ENCODE results near the gene NOP53.
"Not testable (repeated sequence)": the region's sequence is repeated elsewhere in the genome, so short reads cannot be mapped to it uniquely, and the experiment has no call there.

Gene NOP53

DNA sequence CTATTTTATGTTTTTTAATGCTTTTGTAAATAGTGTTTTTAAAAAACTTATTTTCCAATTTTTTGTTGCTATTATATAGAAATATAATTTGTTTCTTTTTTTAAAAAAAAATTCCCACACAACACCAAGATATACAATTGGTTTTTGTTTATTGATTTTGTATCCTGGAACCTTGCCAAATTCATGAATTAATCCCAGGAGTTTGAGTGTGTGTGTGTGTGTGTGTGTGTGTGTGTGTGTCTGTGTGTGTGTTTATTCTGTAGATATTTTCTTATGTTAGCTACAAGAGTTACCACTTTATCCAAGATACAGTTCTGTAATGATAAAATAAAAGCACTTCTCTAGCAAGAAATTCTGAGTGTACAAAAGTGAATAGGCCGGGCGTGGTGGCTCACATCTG, 51.4 kb downstream of the NOP53 start:
- TF ChIP-seq, protein P1, sequence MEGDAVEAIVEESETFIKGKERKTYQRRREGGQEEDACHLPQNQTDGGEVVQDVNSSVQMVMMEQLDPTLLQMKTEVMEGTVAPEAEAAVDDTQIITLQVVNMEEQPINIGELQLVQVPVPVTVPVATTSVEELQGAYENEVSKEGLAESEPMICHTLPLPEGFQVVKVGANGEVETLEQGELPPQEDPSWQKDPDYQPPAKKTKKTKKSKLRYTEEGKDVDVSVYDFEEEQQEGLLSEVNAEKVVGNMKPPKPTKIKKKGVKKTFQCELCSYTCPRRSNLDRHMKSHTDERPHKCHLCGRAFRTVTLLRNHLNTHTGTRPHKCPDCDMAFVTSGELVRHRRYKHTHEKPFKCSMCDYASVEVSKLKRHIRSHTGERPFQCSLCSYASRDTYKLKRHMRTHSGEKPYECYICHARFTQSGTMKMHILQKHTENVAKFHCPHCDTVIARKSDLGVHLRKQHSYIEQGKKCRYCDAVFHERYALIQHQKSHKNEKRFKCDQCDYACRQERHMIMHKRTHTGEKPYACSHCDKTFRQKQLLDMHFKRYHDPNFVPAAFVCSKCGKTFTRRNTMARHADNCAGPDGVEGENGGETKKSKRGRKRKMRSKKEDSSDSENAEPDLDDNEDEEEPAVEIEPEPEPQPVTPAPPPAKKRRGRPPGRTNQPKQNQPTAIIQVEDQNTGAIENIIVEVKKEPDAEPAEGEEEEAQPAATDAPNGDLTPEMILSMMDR (IDR thresholded peaks at IDR 0.05; ENCODE audit: low read depth, low read length), result no peak
- DNase-seq, result no peak
- no peaks in the 10 kb centered on the region for H3K36me3 ChIP-seq
- no peak overlapping the region for H3K4me3 ChIP-seq (ENCODE audit: low read depth, low read length)
- H3K27ac ChIP-seq, result peak overlapping the region; percentile 99
- H3K27me3 ChIP-seq (ENCODE audit: insufficient read depth, low read depth, severe bottlenecking), result no peaks in the 10 kb centered on the region
- H3K9me3 ChIP-seq (ENCODE audit: severe bottlenecking), result peaks cover 13% of the 10 kb centered on the region

DNA sequence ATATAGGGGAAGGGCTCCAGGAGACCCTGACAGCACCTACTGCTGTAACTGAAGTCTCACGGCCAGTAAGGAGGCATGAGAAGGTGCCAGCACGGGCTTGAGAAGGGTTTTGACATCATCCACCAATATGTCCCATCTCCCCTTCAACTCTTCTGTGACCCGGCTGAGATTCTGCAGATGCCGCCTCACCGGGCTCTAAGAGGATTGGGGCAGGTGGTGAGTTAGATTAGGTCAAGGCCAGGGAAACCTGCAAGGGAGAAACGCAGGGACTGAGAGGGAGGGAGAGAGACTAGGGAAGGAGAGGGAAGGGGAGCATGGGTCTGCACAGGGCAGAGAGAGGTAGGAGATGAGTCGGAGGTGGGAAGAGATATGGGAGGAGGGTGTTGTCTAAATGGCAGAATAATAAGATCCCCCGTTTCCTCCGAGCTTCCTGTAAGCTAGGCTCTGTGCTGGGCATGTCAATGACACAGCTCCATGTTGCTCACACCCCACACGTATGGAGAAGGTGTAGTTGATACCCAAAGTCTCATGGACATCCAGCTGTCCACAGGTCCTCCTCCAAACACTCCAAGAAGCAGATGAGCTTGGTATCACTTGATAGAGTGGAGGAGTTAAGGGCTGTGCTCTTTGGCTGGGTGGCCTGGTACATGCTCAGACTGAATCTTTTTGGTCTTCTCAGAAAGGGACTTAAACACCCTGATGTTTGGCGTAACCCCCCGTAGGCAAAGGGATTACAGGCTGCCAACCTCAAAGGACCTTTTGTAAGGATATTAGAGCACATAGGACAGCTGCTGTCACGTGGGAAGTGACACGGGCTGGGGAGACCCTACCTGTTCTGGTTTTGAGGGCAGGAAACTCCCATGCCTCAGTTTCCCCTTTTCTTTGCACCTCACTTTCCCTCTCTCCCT, 52.9 kb downstream of the NOP53 start:
- Histone ChIP-seq H3K27me3 (ENCODE audit: insufficient read depth, low read depth, severe bottlenecking) (no peaks in the 10 kb centered on the region), H3K4me3 (ENCODE audit: low read depth, low read length) (peak overlapping the region; percentile 33), H3K27ac (peak overlapping the region; percentile 99), H3K9me3 (ENCODE audit: severe bottlenecking) (no peaks in the 10 kb centered on the region), H3K36me3 (no peaks in the 10 kb centered on the region)
- TF ChIP-seq, protein P1 (IDR thresholded peaks at IDR 0.05; ENCODE audit: low read depth, low read length), result no peak
- DNase-seq, result peak; percentile 95

DNA sequence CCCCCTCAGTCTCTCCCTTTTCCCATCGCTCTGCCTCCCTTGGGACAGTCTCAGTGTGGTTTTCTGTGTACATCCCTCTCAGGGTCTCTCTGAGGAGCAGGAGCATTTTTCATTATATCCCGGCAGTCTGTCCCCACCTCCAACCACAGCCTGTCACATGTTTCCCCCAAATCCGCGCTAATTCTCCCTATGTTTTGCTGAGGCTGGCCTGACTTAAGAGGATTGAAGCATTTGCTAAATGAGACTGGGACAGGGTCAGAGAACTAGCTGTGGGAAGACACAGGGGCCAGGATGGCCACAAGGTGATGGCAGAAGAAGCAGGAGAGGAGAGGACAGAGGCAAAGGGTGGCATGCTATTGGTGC, 53.5 kb downstream of the NOP53 start:
- TF ChIP-seq, protein P1 (IDR thresholded peaks at IDR 0.05; ENCODE audit: low read depth, low read length), result no peak
- DNase-seq, result peak; percentile 93
- Histone ChIP-seq H3K27ac (peak overlapping the region; percentile 99), H3K36me3 (no peaks in the 10 kb centered on the region), H3K4me3 (ENCODE audit: low read depth, low read length) (peak overlapping the region; percentile 33), H3K9me3 (ENCODE audit: severe bottlenecking) (no peaks in the 10 kb centered on the region), H3K27me3 (ENCODE audit: insufficient read depth, low read depth, severe bottlenecking) (no peaks in the 10 kb centered on the region)

- no peaks in the 10 kb centered on the region for H3K9me3 ChIP-seq (ENCODE audit: severe bottlenecking)
- no peaks in the 10 kb centered on the region for H3K36me3 ChIP-seq
- TF ChIP-seq, protein P1 (IDR thresholded peaks at IDR 0.05; ENCODE audit: low read depth, low read length), result no peak
- DNase-seq, result no peak
- H3K4me3 ChIP-seq (ENCODE audit: low read depth, low read length), result no peak overlapping the region
- H3K27me3 ChIP-seq (ENCODE audit: insufficient read depth, low read depth, severe bottlenecking), result no peaks in the 10 kb centered on the region
- H3K27ac ChIP-seq, result no peak overlapping the region
Measured at GRCh38 chr19:47801270-47801669, 55.9 kb downstream of the NOP53 start.

- TF ChIP-seq, protein P1 (IDR thresholded peaks at IDR 0.05; ENCODE audit: low read depth, low read length), result no peak
- H3K9me3 ChIP-seq (ENCODE audit: severe bottlenecking), result no peaks in the 10 kb centered on the region
- H3K27me3 ChIP-seq (ENCODE audit: insufficient read depth, low read depth, severe bottlenecking), result no peaks in the 10 kb centered on the region
- H3K27ac ChIP-seq, result peak overlapping the region; percentile 31; the same call in 1 of the 2 replicates
- no peaks in the 10 kb centered on the region for H3K36me3 ChIP-seq
- DNase-seq, result no peak
- no peak overlapping the region for H3K4me3 ChIP-seq (ENCODE audit: low read depth, low read length)
Measured at GRCh38 chr19:47802521-47803043, 57.2 kb downstream of the NOP53 start.

GRCh38 chr19:47803148-47803547, 57.8 kb downstream of the NOP53 start:
- H3K27ac ChIP-seq; H3K4me3 ChIP-seq (ENCODE audit: low read depth, low read length); H3K36me3 ChIP-seq; H3K9me3 ChIP-seq (ENCODE audit: severe bottlenecking); DNase-seq; H3K27me3 ChIP-seq (ENCODE audit: insufficient read depth, low read depth, severe bottlenecking): not testable (repeated sequence)

GRCh38 chr19:47803671-47804070, 58.3 kb downstream of the NOP53 start:
- H3K27ac ChIP-seq; H3K36me3 ChIP-seq; H3K27me3 ChIP-seq (ENCODE audit: insufficient read depth, low read depth, severe bottlenecking); H3K9me3 ChIP-seq (ENCODE audit: severe bottlenecking); DNase-seq; H3K4me3 ChIP-seq (ENCODE audit: low read depth, low read length): not testable (repeated sequence)

GRCh38 chr19:47804451-47804850, 59.1 kb downstream of the NOP53 start, which contains the start of gene TPRX1:
TSS of gene TPRX1 (minus strand) at chr19:47804551. CDS start at chr19:47804539, 12 bp downstream.
- H3K27me3 ChIP-seq (ENCODE audit: insufficient read depth, low read depth, severe bottlenecking); H3K4me3 ChIP-seq (ENCODE audit: low read depth, low read length): not testable (repeated sequence)

More at GRCh38 chr19:47804451-47804850, 59.1 kb downstream of the NOP53 start, which contains the start of gene TPRX1:
- H3K9me3 ChIP-seq (ENCODE audit: severe bottlenecking); DNase-seq; H3K36me3 ChIP-seq: not testable (repeated sequence)
- peak within 1 kb of the TSS; percentile 48 for H3K27ac ChIP-seq
